Brain microvascular endothelial cell (primary cell): Measurements from ENCODE around the gene PHF12.
A peak's percentile ranks its signal among the peaks of the same experiment; 100 is the strongest.

Experiments
- DNase-seq: peaks from one replicate; pipeline ENCODE4 v3.0.0-alpha.2; 2020
- H3K27ac ChIP-seq: fragments of 250-450 bp; sonication (Bioruptor Pico); 2 replicates; pipeline ENCODE4 v1.5.1; 2020; ENCODE audit warnings: mild to moderate bottlenecking, moderate library complexity
- H3K27me3 ChIP-seq: fragments of 250-450 bp; sonication (Bioruptor Pico); replicated peaks from 2 replicates; pipeline ENCODE4 v1.5.1; 2020; ENCODE audit warnings: mild to moderate bottlenecking
- H3K36me3 ChIP-seq: fragments of 250-450 bp; sonication (Bioruptor Pico); replicated peaks from 2 replicates; pipeline ENCODE4 v1.5.1; 2020; ENCODE audit warnings: mild to moderate bottlenecking
- H3K4me3 ChIP-seq: 2 replicates; pipeline ENCODE4 v1.5.1; 2011; ENCODE audit warnings: low read depth, mild to moderate bottlenecking, control low read depth, low read length, moderate library complexity
- CTCF ChIP-seq: IDR thresholded peaks from 2 replicates; pipeline ENCODE4 v1.5.1; 2011; ENCODE audit warnings: low read depth, mild to moderate bottlenecking, moderate library complexity, low read length, control low read depth, inconsistent platforms; ENCODE audit errors: missing control alignments
- in situ Hi-C: cut with HindIII; loops from 2 replicates; pipeline ENCODE4 v1.10.0; 2017; ENCODE audit warnings: low sequenced_read_pairs, low pct_ligation_motif_present

PHF12 gene

GRCh38 chr17:28956112-28956511 is 4.8 kb upstream of the PHF12 start:
- in situ Hi-C loops: no loop called here
- no peak overlapping the region for H3K27ac ChIP-seq
- no peak for DNase-seq
- no peak for TF ChIP-seq CTCF
- H3K27me3 ChIP-seq: no peaks in the 10 kb centered on the region
- H3K4me3 ChIP-seq: no peak overlapping the region
- H3K36me3 ChIP-seq: no peaks in the 10 kb centered on the region

- Histone ChIP-seq H3K27me3 (no peaks in the 10 kb centered on the region), H3K27ac (no peak overlapping the region), H3K36me3 (no peaks in the 10 kb centered on the region), H3K4me3 (no peak overlapping the region)
- DNase-seq: no peak
- in situ Hi-C loops: no loop called here
- no peak for TF ChIP-seq CTCF
Observed at GRCh38 chr17:28955408-28955807, 4.1 kb upstream of the PHF12 start.

- H3K36me3 ChIP-seq: no peaks in the 10 kb centered on the region
- H3K27me3 ChIP-seq: no peaks in the 10 kb centered on the region
- TF ChIP-seq CTCF: no peak
- no peak overlapping the region for H3K27ac ChIP-seq
- no peak for DNase-seq
- H3K4me3 ChIP-seq: no peak overlapping the region
- in situ Hi-C loops: no loop called here
Observed at GRCh38 chr17:28954886-28955285, 3.6 kb upstream of the PHF12 start.

- Histone ChIP-seq H3K4me3 (no peak overlapping the region), H3K36me3 (no peaks in the 10 kb centered on the region), H3K27ac (no peak overlapping the region), H3K27me3 (no peaks in the 10 kb centered on the region)
- in situ Hi-C loops: no loop called here
- DNase-seq: peak; percentile 47
- TF ChIP-seq CTCF: peak; percentile 93
Observed at GRCh38 chr17:28953444-28954118, 2.3 kb upstream of the PHF12 start.

- Histone ChIP-seq H3K27ac (peak overlapping the region; percentile 92), H3K36me3 (no peaks in the 10 kb centered on the region), H3K4me3 (peak overlapping the region; percentile 71), H3K27me3 (no peaks in the 10 kb centered on the region)
- no peak for TF ChIP-seq CTCF
- DNase-seq: peak; percentile 99
- in situ Hi-C loops: no loop called here
Observed at GRCh38 chr17:28951991-28952975, 965 bp upstream of the PHF12 start.
